Measurements from ENCODE around the gene GART. TPM values are rescaled to one million over a fixed set of nuclear protein-coding genes. Genes with fewer than 3 reads are reported as not detected.

The GART gene
- total RNA-seq, 1 experiment from 2014 or later: 241 TPM

Other genes starting within 250 kb of the GART start
- 20.5 TPM for gene IFNAR1, start 217.1 kb downstream of the GART start, total RNA-seq (2021; ENCODE audit: unreplicated experiment)
- gene IFNGR2, start 138.7 kb downstream of the GART start, total RNA-seq (2021; ENCODE audit: unreplicated experiment): 44.6 TPM
- 18.8 TPM for gene TMEM50B, start 62.1 kb downstream of the GART start, total RNA-seq (2021; ENCODE audit: unreplicated experiment)
- gene DNAJC28, start 50.4 kb downstream of the GART start, total RNA-seq (2021; ENCODE audit: unreplicated experiment): 0.81 TPM
- 195 TPM for gene SON, start 921 bp upstream of the GART start, total RNA-seq (2021; ENCODE audit: unreplicated experiment)
- 31.7 TPM for gene DONSON, start 46.6 kb upstream of the GART start, total RNA-seq (2021; ENCODE audit: unreplicated experiment)
- gene CRYZL1, start 99.6 kb upstream of the GART start, total RNA-seq (2021; ENCODE audit: unreplicated experiment): 43.0 TPM
- 25.8 TPM for gene ITSN1, start 100.4 kb upstream of the GART start, total RNA-seq (2021; ENCODE audit: unreplicated experiment)

All from HCT116 (cell line).